Retina (tissue), 1 donor: Measurements from ENCODE around the gene PLAC1.

Experiments
- DNase-seq: peaks from one replicate; pipeline ENCODE4 v3.0.0-alpha.2; 2016

The PLAC1 gene

DNA sequence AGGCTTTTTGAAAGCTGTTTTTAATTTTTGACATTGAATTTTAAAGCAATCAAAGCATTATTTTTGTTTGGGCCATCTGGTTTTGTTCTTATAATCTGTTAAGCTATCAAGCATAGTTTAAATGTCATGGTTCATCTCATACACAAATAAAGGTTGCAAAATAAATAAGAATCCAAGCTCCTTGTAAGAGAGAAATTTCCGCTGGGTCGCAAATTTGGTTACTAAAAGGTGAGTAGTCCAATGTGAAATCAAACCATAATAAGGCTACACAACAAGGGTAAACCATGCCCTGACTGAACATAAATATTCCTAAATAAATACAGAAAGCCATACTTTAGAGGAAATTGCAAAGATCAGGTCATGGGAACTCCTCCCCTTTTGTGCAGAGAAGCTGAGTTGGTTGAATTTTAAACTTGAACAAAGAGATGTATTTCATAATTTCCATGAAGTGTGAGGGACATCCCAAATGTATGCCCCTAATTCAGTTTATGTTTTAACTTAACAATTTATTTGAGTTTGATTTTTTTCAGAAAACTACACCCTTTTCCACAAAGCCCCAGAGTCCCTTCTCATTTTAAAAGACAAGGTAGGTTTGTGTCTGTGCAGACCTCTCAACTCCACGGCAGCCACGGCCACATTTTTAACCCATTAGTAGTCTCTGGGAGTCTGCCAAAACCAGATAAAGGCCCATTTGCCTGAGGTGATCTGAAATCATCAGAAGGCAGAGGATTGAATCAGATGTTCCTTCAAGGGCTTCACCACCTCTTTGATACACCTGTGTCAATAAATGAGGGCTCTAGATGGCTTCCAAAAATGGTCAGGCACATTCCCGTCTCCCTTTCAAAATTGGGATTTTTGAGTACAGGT, 85.2 kb downstream of the PLAC1 start:
- DNase-seq = no peak

DNA sequence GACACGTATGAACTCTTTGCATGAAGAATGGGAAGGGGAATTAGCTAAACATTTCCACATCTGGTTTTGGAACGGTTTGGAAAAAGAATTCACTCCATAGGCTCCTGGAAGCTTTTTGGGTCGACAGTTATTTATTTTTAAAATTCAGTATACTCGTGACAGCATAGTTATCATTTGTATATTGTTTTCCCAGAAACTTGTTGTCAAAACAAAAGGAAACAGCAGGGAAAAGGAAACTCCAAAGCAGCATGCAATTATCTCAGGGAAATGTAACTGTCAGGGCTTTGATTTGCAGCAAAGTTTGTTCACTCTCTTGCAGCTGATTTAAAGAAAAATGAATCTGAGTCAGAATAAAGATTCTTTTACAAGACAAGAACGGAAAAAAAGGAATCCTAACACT, 86.5 kb downstream of the PLAC1 start:
- no peak for DNase-seq

DNA sequence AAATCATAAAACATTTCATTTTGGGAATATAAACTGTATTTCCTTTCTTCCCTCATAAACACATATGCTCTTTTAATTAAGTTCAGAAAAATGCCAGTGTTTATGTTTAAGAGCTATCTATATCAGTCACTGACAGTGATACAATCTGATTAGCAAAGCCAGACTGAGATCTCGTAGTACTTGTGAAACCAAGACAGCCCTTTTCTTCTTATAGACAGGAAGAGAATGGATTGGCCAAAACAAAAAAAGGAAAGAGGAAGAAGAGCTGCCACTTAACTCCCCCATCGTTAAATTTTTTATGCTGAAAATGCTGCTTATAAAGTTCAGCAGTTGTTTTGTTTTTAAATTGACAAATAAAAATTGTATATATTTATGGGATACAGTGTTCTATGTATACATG, 87.4 kb downstream of the PLAC1 start:
- DNase-seq = no peak

DNA sequence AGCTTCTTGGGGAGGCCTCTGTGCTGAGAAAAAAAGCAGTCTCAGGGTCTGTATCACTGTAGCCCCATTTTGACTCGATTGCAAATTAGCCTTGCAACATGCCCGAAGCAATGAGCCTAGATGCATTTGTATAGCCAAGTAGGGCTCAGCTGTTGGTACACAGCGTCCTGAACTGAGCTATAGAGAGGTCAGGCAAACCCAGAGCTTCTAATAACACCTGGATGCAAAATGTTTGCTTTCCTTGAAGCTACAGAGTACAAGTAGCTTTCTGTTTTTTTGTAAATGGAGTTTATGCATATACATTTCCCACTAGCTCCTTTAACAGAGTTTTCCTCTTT, 87.8 kb downstream of the PLAC1 start:
- DNase-seq = no peak

DNA sequence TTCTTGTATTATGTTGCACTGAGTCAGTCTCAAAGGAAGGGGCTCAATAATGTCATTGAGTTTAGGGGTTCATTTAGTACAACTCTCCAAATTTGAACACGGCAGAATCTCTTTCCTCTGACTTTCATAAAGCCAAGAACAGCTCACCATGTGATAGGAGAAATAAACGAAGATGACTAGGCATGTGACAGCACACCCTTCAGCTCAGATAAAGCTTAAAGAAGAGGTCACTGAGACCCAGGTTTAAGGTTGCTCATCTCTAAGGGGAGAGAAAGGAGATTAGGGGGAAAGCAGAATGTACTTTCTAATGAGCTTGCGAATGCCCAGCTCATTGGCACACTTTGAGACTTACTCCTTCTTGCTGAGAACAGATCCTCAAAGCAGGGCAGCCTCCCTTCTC, 89.0 kb downstream of the PLAC1 start:
- DNase-seq = no peak

DNA sequence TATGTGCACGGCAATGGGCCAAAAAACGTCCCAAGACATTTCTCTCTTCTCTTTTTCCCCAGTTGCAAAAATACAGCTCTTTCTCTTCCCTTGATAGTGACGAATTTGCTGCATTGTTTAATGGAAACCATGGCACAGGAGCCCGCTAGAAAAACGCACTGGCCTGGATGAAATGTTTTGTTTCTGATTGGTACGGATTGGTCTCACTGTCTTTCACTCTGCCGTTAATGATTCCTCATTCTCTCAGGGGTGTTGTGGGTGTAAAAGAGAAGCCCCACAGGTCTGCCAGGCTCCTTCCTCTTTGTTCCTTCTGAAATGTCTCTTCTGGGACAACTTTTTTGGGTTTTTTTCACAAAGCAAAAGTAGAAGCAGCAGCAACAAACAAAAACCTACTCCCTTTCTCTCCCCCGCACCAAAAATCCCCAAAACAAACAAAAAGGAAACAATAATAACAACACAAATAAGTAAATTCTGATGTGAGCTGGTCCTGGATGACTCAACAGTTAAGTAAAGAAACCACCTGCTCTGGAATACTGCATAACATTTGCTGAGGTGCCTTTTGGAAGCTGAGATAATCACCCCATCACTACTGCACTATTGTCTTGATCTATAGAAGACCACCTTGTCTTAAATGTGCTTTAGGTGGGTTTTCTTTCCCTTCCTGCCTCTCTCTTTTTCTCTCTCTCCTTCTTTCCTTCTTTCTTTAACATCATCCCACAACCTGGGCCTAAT, 89.8 kb downstream of the PLAC1 start:
- no peak for DNase-seq

DNA sequence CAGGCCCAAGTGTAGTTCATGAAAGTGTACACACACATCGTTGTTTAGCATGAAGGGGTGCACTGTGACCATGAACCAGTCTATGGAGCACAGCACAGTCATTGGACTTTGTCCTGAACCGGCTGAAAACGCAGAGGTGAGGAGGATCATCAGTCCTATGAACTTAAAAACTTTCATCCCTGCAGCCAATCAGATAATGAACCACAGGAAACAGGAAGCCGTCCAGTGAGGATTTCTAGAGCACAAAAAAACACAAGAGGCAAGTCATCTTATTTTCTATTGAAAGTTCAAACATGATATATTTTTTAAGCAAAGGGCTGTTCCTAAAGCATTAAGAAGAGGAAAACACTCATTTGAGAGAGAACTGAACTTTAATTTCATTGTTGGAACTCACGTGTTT, 91.8 kb downstream of the PLAC1 start:
- no peak for DNase-seq

DNA sequence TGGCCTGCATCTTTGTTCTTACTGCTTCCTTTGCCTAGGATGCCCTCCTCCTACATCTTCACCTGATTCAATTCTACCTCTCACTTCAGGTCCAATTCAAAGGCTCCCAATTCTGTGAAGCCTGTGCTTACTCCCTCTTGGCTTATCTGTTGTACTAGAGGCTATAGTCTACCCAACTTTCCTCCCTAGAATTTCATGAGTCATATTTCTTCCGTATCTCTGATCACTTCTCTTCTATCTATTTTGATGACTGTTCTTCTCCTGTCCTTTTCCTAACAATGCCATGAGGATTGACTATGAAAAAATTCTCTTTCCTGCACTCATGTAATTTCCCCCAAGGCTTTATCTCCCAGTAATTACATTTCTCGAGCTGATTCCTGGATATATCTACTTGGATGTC, 96.3 kb downstream of the PLAC1 start:
- no peak for DNase-seq

DNA sequence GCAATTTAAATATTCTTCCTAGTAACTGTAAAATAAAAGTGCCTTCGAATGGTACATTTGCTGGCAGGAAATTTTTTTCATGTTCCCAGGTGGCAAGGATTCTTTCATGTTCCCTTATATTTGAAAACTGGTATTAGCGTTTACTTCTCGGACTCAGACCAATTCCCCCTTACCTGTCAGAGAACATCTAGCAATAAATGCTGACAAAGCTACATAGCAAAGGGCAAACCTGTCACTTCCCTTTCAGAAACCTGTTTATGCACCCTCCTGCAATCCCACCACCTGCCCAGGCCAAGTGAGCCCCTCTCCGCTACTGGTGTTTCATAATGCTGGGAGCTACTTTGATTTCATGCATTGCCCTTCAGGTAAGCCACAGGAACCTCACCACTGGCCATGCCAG, 100.1 kb downstream of the PLAC1 start:
- DNase-seq = no peak

DNA sequence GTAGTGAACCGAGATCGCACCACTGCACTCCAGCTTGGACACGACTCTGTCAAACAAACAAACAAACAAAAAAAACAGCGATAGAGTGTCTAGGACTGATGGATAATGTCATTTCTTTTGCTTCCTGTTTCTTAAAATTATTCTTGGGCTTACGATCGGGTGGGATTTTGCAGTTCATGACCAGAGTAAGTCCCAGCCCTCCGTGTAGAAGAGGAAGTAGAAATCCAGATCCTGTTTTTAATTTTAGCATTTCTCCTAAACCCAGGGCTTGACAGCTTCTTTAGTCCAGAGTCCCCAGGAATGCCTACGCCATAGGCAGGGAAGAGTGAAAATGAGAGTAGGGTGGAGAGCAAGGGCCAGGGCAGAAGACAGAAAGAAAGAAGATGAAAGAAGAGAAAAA, 104.0 kb downstream of the PLAC1 start:
- DNase-seq = no peak

DNA sequence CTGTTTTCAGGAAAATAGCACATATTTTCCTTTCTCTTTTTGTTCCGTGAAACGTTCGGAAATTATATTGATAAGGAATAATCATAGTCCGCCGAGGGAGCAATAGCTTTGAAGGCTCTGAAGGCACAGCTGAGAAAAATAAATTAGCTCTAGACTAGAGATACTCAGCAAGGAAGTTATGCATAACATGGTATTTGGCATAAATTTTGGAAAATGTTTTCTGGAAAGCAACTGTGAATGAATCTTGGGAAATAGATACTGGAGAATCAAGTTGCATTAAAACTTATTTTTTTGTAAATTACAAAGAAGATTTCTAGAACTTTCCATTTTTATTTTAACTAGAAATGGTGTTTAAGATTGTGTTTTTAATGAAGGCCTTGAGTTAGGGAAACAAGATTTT, 105.9 kb downstream of the PLAC1 start:
- no peak for DNase-seq

DNA sequence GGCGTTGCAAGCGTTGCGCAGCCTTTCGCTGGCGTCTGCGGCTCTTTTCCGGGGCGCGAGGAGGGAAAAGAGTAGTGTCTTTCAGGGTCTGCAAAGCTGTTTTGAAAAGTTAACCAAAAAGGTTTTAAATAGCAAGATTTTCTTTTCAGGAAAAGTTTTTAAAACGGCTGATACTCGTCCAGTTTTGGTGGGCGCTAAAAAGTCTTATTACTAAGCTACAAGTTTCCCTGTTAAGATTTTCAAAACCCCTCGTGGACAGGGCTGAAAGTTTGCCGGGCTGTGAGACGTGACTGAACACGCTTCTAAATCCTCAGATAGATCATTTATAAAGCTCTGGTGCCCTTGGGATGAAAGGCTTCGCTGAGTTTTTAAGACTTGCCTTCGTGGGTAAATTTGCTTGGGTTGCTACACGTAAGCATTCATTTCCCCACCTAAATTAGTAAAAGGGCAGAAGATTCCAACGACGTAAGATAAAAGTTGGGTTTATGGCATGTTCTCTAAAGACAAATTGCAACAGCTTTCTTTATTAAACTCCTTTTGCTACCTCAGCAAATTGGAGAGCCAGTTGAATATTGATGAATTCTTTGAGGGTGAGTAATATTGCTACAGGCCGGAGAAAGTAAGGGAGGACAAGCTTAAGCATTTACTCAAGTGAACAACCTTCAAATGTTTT, 106.8 kb downstream of the PLAC1 start:
- DNase-seq = no peak

DNA sequence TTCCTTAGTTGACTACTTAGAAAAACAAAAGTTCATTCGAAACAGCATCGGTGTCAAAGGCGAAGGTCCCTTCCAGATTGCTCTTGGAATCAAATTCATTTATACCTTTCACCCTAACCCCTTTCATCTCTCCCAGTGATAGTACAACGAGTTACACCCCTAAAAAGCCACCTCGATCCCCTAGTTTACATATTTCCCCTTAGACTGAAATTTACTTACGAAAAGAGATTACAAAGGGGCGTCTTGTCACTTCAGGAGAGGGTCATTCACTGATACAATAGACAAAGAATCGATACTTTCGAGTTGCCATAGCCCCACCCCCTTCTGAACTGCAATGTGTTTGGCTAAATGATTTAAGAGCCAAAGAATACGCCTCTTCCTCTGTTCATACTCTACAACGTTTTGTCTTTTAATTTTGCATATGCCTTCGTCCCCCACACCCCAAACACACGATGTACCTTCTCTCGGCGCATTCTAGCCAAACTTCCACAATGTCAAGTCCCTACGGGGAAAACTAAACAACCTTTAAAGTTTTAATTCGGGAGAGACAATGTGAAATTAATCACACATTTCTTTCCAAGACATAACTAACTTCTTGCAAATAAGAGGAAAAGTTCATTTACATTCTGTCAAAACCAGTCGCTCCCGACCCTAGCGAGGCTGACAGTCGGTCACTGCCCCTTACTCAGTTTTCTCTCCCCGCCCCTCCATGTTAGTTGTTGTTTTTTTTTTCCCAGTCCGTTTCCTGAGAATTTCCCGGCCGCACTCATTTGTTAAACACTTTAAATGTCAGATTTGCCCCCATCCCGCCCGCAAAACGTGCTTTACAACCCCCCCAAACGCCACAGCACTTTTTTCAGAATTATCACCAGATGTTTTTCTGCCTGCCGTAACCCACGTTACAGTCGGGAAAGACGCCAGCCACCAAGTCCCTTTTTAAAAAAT, 109.7 kb downstream of the PLAC1 start:
- DNase-seq = peak; percentile 40

DNA sequence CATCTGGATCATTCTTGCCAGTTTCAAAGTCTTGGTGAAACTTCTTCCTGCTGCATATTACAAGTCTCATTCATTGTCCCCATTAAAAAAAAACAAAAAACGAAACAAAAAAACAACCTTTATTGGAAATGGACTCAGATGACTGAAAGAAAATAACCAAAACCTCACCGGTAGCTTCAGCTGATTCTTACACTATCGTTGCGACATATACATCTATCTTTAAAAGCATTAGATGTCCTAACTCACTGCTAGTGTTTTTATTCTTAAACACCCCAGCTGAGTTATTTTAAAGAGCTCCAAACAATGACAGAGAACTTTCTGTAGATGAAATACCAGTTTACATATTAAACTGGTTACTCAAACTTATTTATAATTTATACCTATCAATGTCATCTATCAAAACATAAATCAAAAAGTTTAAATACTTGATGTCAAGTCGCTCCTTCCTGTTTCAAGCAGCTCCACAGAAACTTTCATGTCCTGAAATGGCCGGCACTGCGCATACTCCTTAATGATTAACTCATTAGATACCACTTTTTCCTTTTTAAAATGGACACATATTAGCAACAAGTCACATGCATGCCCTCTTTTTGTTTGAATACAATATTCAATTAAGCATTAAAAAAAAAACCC, 111.1 kb downstream of the PLAC1 start:
- DNase-seq = no peak

DNA sequence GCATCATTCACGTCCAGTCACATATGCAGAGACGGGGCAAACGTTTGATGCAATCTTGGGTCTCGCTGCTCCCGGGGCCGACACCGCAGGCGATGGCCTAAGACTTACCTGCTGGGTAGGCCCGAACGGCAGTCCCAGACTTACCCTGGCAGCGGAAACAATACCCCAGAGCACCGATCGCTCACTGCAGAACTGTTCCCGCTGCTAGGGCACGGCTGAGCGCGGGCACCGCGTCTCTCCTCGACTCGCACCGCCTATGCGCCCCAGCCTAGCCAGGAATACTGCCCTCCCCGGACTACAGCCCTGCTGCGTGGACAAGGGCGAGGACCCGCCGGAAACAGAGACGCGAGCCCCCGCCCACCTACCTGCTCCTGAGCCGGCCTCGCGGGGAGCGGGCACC, 112.1 kb downstream of the PLAC1 start:
- DNase-seq = no peak

DNA sequence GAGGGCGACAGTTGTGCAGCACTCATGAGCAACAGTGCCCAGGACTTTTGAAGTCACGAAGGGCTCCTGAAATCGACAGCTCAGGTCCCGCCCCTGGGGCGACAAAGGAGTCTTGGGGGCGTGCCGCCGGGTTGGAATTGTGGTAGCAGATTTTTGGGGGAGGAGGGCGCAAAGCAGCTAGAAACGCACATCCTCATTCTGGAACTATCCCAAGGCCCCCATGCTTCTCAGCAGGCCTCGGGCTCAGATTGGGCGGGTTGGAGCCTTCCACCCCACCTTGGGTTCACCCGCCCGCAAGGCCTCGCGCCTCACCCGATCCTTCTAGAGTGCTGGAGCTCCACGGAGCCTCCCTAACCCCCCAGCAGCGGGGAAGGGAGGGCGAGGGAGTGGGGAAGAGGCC, 112.8 kb downstream of the PLAC1 start:
- no peak for DNase-seq

DNA sequence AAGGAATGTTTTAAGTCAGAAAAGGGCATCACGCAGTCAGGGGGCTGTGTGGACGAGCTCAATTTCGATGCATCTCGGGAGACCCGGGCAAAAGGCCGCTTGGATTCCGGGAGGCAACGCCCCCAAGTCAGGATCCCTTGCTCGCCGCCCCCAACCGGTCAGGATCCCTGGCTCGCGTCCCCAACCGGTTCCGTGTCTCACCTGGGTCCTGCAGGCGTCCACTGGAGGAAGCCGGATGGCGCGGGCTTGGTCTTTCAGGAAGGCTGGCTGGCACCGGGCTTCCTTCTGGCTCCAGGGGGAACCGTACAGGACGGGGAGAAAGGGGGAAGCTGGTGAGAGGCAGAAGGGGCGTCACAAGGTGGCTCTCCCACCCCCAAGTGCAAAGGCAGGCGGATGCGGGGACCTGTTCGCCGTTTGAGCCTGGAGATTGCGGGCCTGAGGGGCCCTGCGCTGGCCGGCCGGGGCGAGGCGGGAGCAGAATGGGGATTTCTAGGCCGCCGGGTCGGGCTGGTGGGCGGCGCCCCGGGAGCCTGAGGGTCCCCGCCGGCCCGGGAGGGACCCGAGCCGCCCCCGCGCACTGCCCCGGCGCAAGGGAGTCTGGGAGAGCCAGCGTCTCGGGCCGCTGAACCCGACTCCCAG, 113.6 kb downstream of the PLAC1 start:
- peak; percentile 41 for DNase-seq

DNA sequence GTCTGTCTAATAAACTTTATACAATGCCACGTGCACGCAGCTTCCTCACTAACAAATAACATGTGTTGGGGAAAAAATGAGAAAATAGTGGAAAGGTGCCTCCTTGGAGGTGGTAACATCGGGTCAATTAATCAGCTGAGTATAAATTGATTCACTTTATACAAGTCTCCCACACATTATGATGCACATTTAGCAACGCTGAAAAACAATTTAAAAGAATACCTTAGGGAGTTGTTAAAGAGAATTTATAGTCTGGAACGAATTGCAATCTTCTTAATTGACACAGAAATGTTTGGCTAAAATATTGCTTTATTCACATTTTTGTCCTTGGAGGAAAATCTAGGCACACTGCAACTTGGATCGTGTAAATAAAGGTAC, 114.1 kb downstream of the PLAC1 start:
- DNase-seq = no peak

DNA sequence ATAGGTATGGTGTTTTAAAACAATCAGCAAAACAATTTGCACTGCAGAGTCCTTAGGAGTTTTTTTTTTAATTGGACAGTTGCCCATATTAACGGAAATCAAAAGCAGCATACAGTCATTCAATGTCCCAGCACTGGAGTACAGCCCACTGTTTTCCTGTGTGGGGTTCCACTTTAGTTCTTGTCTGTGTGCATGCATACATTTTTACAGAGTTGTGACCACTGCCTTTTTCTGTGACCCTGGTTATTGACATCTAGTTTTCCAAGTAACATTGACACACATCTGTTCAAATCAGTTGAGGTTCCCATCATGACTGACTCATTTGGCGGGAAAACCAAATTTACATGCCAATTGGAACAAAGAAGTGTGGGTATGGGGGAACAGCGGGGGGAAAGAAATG, 115.0 kb downstream of the PLAC1 start:
- no peak for DNase-seq

DNA sequence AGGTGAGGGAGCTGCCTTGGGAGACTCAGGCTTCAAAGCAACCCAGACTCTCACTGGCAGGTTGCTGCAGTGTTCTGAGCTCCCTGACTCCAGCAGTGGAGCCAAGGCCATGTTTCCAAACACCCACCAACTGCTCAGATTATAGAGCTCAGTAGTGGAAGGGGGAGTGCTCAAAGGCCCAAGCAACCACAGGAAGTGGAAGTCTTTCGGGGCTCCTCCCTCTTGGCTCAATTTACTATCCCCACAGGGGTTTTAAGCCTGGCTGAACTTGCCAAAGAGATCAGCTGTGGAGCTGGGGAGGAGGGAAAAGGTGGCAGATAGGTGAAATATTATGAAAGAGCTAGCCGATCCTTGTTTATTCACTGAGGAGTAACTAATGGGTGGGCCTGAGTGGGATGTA, 115.8 kb downstream of the PLAC1 start:
- no peak for DNase-seq

DNA sequence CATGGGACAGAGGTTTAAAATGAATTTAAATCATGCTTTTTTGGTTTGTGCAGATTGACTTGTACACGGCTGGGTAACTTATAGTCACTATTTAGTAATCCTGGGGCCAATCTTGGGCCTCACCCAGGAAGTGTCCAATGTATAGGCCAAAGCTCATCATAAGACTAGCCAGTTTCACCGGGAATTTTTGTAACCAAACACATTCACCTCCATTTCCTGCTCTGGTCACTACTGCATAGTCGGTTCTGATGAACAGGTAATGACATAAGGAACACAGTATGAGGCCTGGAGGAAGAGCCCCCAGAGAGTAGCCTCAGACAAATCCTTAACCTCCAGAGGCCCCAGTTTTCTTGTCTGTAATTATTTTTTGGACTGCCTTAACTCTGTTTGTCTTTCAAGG, 116.4 kb downstream of the PLAC1 start:
- no peak for DNase-seq

DNA sequence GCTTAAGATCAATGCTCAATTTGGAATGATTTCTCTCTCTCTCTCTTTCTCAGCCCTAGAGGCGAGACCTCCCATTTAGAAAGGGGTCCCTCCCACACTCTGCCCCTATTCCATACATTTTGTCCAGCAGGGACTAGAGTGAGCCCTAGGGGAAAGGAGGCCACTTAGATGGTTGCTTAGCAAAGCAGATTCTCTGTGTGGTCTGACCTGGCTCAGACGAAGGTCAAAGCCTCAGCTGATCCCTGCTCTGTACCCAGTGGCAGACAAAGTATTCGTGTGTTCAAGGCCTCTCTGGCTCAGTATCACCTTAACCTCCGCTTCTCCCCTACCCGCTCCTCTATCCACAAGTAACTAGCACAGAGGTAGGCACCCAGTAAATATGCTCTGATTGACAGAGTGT, 120.0 kb downstream of the PLAC1 start:
- DNase-seq = no peak
